Dermis microvascular lymphatic vessel endothelial cell (primary cell): ENCODE data around the gene PRAF2. TPM values are rescaled to one million over a fixed set of nuclear protein-coding genes. Genes with fewer than 3 reads are reported as not detected.

Source experiments
- DNase-seq, 2 donors: peaks; one replicate each; pipeline versions ENCODE4 v3.0.0 to v3.0.0-alpha.2; 2010; ENCODE audit warnings: low read depth in 2 of 2
- total RNA-seq: library from RNA; depleted of rRNA; stranded (reverse); fragments of >200 nt; gene quantifications from 2 replicates; pipeline ENCODE4 v1.2.1, GENCODE V29; 2014

PRAF2 gene
- total RNA-seq, 1 donor from 2014 or later: 2.8 TPM

DNA sequence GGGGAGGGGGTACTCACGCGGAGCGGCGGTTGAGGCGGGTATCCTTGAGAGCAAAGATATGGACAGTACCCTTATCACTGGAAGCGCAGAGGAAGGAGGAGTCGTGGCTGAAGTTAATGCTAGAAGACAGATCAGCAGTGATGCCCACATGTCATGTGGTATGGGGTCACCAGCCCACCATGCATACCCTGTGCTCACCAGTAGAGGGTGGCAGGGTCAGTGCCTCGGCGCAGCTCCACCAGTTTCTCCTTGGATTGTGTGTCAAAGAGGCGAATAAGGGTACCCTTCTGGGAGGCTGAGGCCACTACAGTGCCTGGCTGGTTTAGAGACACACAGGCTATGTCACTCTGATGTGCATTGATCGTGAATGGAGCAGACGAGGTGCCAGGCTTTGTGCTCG, 1.5 kb upstream of the PRAF2 start:
- DNase-seq: no peak

DNA sequence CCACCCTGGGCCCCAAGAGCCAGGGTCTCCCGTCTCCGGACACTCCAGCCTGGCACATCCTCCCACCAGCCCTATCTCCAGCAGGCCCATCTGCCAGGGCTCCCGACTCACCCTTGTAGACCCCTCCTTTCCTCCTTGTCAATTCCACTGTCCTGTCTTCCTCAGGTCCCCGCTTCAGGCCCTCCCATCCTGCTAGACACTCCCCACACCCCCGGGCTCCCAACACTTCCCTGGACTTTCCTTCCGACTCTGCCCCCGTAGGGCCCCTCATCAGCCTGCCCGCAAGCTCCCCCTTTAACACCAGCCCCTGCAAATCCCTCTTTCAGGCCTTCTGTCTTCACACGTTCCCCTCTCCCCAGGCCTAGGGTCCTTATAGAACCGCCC, 1.1 kb downstream of the PRAF2 start:
- no peak for DNase-seq

DNA sequence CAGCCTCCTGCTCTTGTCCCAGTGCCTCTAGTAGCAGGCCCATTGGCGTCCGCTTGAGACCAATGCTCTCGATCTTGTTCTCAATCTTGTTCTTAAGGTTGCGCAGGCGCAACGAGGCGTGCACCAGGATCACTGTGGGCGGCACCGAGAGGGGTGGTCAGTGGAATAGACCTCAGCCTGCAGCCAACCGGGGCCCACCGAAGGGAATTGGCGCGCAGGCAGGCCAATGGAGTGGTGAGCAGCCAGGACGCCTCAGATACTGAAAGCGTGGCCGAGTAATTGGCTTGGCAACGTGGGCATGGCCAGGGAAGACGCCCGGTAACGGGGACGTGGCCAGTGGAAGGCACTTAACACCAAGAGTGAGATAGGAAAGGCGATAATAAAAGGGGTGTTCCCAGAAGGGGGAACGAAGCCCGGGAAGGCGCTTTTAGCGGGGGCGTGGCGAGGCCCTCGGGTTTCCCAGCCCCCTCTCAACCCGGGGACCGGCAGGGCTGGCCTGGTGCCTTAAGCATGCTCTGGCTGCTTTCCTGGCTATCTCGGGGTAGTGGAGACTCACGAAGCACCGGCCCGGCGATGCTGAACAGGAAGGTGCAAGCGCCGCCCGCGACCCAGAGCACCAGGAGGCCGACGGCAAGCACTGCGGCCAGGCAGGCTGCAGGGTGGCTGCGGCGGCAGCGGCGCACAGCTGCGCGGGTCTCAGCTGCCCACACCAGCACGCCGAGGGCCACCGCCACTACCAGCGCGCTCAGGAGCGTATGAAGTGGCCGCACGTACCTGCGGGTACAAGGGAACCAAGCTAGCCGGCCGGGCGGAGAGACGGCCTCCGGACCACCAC, 1.7 kb downstream of the PRAF2 start:
- DNase-seq: no peak

DNA sequence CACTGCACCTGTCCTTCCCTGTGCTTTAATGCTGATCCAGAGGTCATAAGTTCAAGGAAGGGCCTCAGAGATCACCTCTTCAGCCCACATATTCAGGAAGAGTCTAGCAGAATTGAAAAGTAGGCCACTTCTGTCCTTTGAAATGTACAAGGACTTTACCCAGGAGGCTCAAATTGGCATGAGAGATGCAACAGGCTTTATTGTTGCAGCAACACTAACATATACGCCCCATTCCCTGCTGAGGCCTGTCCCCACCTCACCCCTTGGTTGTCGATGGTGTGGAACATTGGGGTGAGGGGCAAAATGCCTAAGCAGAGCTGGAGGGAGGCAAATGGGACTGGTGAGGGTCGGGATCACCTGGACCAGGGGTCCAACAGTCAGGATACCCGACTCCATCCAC, 2.8 kb downstream of the PRAF2 start:
- no peak for DNase-seq

DNA sequence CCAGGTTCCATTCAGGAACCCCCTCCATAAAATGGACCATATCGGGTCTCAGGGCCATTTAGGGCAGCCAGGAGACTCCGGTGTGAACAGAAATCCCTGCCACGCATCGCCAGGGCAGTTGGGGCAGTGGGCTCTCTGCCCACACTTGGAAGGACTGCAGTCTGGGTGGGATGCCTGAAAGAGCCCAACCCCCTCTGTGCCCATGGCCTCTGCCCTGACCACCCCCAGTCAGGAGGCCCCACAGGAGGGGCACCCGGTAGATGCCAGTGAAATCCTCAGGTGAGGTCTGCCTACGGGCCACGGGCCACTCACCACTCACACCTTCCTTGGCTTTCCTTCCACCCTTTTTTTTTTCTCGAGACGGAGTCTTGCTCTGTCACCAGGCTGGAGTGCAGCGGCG, 4.8 kb downstream of the PRAF2 start:
- no peak for DNase-seq

DNA sequence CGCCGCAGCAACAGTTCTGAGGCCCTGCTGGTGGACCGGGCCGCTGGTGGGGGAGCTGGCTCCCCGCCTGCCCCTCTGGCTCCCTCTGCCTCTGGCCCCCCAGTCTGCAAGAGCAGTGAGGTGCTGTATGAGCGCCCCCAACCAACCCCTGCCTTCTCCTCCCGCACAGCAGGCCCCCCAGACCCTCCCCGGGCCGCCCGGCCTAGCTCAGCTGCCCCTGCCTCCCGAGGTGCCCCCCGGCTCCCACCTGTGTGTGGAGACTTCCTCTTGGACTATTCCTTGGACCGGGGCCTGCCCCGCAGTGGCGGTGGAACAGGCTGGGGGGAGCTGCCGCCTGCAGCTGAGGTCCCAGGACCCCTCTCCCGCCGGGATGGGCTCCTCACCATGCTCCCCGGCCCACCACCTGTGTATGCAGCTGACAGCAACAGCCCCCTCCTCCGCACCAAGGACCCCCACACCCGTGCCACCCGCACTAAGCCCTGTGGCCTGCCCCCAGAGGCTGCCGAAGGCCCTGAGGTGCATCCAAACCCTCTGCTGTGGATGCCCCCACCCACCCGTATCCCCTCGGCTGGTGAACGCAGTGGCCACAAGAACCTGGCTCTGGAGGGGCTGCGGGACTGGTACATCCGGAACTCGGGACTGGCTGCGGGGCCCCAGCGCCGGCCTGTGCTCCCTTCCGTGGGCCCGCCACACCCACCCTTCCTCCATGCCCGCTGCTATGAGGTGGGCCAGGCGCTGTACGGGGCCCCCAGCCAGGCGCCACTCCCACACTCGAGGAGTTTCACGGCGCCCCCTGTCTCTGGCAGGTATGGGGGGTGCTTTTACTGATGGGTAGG, 6.3 kb downstream of the PRAF2 start:
- no peak for DNase-seq

DNA sequence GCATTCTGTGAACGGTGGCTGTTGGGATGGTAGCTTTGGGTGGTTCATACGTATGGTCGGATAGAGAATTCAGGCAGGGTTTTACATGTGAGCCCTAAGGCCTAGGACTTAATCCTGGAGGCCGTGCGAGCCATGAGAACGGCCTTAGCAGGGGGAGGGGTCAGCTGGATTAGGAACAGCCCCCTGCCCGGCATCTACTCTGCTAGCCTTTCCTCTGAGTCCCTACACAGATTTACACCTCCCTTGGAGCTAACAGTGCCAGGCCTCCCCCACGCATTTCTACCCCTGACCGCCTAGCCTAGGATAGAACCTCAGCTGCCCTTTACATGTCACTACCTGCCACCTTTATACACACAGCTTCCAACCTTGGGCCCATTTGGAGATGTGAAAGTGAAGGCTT, 7.1 kb downstream of the PRAF2 start:
- DNase-seq: no peak

DNA sequence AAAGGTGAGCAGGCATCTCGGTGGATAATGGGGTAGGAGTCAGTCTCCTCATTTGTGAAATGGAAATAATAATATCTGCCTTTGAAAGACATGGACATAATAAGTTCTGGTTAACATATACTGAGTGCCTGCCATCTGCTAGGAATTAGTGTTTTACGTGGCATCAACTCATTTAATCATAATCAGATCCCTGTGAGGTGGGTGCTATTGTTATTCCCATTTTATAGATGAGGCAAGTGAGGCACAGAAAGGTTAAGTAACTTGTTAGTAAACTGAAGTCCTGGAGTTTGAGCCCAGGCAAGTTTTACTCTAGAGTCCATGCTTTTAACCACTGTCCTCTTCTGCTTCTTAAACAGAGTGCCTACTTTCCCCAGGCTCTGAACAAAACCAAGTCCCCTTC, 7.5 kb downstream of the PRAF2 start:
- DNase-seq: no peak

DNA sequence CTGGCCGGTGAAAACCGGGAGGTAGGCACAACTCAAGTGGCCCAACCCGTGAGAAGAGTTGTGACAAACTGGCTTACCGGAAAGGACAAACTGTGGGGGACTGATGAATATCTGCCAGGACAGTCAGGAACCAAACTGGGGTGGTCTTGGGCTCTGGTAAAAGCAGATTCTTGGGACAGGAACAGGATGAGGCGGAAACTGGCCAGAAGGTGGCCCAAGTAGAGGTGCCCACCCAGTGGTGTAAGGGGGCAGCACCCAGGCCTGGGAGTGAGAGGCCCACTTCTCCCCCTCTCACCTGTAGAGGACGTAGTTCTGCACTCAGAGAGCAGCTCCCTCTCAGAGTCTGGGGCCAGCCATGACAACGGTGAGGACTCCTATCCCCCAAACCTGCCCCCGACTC, 9.1 kb downstream of the PRAF2 start:
- no peak for DNase-seq

DNA sequence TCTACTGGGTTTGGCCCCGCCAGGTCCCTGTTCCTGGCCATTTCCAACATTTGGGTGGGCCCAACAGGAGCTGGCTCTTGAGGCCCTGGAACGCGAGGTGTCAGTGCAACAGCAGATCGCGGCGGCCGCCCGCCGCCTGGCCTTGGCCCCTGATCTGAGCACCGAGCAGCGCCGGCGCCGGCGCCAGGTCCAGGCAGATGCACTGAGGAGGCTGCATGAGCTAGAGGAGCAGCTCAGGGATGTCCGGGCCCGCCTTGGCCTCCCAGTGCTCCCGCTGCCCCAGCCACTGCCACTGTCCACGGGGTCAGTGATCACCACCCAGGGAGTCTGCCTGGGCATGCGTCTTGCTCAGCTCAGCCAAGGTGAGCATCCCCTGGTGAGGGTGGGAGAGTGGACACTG, 9.5 kb downstream of the PRAF2 start:
- DNase-seq: no peak

DNA sequence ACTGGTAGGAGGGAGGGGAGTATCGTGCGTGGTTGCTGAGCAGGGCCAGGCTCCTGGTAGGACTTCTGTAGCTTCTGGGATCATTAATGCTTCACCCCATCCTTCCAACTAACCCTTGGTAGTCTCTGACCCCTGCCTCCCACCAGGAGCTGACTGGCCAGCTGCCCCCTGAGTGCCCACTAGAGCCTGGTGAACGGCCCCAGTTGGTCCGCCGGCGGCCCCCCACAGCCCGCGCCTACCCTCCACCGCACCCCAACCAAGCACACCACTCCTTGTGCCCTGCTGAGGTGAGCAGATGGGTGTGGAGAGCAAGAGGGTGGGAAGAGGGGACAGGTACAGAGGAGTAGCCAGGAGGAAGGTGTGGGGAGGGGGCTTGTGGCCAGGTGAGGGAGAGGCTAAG, 10.1 kb downstream of the PRAF2 start:
- DNase-seq: no peak

DNA sequence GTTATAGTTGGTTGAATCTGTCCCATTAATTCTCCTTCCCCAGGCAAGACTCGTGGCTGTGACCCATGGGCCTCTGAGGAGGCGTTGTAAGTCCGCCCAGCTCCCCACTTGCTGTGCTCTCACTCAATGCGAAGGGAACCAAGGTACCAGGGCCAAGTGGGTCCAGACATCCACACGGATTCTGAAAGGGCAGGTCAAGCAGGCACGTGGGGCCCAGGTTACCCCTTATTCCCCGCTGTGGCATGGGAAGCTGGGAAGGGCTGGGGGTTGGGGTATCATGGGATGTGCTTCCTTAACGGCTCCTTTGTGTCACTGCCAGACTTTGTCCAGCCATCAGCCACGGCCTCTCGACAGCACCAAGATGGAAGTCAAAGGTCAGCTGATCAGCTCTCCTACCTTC, 11.9 kb downstream of the PRAF2 start:
- no peak for DNase-seq

DNA sequence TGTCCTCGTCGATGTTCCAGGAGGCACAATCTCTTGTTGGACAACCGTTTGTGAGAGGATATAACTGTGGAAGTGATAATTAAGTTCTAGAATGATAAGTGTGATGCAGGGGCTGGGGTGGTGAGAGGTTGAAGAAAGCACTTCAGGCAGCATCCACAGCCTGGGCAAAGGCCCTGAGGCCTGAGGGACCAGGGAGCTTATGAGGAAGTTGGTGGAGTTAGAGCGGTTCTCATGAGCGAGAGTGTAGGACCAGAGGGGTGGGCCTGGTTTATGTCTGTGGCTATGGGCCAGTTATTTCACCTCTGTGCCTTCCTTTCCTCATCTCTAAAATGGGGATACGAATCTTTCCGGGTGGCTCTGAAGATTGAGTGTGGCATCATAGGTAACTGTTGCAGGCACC, 12.3 kb downstream of the PRAF2 start:
- no peak for DNase-seq

DNA sequence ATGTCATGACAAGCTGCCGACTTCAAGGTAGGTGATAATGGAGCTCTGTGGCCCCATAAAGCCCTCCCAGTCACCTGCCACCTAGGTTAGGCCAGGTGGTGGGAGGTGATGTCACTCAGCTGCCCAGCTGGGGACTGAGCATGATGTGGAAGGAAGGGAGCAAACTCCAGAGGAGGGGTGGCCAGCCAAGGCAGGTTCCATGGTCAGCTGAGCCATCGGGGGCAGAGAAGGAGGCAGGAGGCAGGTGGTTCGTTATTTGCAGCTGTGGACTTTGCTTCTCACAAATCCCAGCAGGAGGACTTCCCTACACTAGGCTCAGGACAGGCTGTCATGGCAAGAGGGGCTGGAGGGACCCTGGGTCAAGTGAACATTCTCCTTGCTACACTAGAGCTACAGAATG, 12.9 kb downstream of the PRAF2 start:
- no peak for DNase-seq

DNA sequence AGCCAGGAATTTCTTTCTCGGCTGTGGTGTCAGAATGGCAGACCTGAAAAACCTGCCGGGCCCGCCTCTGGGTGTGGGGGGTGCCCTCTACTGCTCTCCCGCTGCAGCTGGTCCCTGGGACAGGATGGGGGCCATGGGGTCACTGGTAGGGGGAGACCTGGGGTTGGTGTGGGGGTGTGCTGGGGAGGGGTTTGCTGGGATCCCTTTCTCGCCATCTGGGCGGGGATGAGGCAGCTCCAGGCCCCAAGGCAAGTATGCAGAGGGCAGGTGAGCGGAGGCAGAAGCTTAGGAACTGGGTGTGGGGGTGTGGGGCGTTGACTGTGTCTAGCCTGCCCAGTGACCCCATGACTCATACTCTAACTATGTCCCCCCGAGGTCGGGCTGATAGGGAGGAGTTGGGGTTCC, 14.1 kb downstream of the PRAF2 start:
- no peak for DNase-seq

DNA sequence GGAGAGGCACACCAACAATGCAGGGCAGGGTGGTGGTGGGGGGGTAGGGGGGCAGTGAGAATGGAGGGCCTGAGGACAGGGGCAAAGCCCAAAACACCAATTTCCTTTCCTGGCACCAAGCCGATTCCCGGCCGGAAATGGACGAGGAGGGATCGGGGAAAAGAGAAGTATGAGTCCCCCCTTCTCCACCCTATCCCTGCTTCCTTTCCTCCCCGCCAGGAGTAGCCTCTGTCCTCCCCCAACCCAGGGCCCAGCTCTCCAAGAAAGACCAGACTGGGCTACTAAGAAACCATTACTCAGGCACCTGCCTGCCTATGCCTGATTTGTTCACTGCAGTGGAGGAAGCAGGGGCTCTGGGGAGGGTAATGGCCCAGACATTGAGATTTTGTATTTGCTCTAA, 14.6 kb downstream of the PRAF2 start:
- no peak for DNase-seq

DNA sequence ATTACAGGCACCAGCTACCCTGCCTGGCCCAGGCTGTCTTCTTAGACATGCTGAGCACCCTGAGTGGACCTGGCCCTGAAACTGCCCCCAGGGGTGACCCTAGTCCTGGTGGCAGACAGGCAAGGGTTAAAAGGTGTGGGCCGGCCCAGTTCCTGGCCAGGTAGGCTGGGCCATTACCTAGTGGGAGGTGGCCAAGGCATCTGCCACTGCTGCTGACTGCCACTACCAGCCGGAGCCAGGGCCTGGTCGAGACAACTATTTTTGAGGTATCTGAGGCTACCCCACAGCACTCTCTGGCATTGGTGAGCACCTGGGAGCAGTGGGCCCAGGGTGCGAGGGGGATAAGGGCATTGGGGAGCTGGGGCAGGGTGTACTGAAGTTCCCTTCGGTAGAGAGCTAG, 15.0 kb downstream of the PRAF2 start, which contains the start of gene CCDC120:
CCDC120 (plus strand) TSS at position 206 of the 400 bp plus-strand sequence. CDS start 3,043 bp downstream, outside the sequence.
- DNase-seq: no peak

DNA sequence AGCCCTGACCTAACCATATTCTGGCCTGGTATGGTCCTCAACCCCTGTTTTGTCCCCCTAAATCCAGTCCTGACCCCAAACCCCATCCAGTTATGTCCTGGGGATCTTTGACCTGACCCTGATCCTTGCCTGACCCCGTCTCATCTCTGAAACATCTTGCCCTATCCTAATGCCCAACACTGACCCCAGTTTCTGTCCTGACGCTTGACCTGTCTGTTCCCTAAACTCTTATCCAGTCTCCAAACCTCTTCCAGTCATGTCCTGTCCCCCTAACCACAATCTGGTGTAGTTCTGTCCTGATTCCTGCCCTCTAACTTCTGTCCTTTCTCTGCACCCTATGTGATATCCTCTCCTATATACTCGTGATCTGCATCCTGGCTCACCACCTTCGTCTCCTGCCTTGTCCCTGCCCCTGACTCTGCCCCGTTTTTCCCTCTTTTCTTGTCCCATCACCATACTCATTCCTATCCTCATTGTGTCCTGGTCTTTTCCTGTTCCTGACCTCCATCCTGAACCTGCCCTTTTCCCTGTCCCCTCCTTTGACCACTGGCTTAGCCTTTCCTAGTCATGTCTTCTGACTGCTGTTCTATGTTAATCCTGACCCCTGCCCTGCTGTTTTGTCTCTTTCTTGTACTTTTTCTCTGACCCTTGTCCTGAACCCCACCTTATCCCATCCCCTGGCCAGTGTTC, 19.6 kb downstream of the PRAF2 start:
- no peak for DNase-seq

DNA sequence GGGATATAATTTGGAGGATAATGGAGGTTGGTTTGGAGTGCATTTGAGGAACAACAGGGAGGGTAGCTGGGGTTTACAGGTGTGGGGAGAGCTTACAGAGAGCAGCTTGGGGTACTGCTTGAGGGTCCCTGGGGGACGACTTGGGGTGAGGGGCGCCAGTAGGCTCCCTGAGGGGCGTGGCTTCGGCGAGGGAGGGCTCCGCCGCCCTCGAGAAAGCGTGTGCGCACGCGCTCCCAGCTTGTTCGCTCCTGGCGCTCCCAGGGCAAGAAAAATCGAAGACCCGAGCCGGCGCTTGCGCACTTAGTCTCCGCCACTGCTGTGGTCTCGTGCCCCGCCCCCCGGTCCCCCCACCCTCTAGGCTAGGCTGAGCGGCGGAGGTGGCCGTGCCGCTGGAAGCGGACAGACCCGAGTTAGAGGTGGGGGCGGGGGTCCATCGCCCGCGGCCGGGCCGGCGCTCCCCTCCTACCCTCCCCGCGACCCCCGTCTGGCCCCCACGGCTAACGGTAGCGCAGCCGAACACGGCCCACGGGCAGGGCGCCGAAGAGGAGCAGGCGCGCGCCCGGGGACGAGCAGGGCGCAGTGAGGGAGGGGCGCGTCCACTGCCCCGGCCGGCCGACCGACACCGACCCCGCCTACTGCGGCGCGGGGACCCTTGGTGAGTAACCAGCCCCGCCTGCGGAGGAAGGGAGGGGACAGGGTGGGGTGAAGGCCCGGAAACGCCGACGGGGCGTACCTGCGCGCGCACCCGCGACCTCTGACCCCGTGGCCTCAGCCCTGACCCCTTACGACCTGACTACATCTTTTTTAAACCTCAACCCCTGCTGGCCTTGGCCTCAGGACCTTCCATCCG, 20.4 kb downstream of the PRAF2 start:
- peak in 1 of 2 donors; percentile 63 for DNase-seq

DNA sequence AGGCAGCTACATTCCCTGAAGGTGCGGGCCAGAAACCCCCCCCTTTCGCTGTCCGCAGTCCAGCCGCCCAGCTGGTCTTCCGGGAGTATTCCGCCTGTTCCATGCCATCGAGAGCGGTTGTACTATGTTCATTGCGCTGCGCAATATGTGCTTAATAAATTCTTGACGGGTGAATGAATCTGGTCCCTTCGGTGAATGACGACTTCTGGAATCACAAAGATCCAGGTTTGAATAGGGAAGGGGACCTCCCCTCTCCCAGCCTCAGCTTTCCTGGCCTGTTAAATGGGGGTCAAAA, 29.9 kb downstream of the PRAF2 start:
- DNase-seq: no peak

DNA sequence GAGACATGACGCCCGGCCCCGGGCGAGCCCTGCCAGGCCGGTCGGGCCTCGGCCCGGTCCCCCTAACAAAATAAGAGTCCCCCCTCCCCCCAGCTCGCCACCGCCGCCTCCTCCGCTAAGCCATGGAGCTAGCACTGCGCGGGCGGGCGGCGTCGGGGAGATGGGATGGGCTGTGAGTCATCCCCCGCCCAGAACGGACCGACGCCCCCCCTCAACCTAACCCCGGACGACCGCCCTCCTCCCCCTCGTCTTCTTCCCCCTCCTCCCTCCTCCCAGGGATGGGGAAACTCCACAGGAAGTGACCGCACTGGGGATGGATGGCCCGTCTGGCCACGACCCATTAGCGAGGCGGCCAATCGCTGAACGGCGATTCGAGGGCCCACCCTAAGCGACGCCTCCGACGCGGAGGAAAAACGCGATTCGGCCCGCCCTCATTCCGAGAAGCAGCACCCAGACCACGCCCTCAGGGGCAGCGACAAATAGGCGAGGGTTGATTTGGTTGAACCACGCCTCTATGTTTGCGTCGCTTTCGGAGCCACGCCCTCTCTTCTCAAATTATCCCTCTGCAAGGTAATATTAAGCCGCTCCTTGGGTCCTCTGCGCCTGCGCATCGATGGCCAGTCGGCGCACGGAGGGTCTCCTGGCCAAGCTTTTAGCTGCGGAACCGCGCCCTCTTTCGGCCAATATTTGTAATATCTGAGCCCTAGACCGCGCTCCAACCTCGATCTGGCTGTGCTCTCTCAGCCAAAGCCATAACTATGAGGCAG, 30.4 kb downstream of the PRAF2 start, which contains the start of gene TFE3:
TFE3 (minus strand) TSS at position 138 of the 767 bp plus-strand sequence; CDS start at position 7, 131 bp downstream.
- peak; percentile 97 to 98 for DNase-seq
